ENCODE data around the gene DNAAF3.
"Not testable (repeated sequence)": the region's sequence is repeated elsewhere in the genome, so short reads cannot be mapped to it uniquely, and the experiment has no call there.

Gene DNAAF3

DNA sequence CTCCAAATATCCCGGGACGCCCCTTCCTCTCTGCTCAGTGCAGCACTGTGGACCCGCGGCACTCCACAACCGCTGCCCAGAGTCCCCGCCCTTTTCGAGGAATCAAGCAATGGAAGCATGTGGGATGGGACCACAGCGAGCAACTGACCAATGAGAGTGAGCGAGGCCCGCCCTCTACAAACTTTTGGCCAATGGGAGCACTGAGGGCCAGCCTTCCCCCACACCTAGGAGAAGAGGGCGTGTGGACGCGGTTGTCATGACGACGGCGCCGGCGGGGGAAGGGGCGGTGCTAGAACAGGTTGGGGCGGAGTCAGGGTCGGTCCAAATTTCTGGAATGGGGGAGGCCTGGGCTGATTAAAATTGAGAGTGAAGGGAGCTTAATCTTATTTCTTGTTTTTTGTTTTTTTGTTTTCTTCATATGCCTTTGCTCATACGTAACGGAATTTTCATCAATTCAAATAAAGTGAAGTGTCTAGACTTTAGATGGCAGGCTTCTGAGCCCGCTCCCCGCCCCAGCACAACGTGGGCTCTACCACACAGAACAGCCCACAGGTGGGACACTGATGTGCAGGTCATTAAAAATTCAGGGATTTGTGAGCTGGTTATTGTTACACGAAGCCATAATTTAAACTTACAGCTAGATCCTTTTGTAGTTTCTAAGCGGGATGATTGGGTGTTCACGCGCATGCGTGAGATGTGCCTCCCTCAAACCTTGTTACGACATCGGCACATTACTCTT lies at the start of gene DNAAF3:
TSS of gene DNAAF3 (minus strand) at position 84 of the 739 bp plus-strand sequence. CDS start 200 bp downstream, outside the sequence.
- Histone ChIP-seq H3K4me3 (ENCODE audit: low read depth, low read length) (peak within 1 kb of the TSS; percentile 67), H3K9me3 (ENCODE audit: control insufficient read depth, insufficient read depth, low read depth, low read length) (no peaks in the 10 kb centered on the region), H3K4me1 (ENCODE audit: control insufficient read depth, insufficient read depth, low read length) (no peaks in the 10 kb centered on the region; the same call in 1 of the 2 replicates), H3K27ac (ENCODE audit: low read depth, low read length) (peak within 1 kb of the TSS; percentile 93), H3K9ac (ENCODE audit: low read length) (peak within 1 kb of the TSS; percentile 88), H3K36me3 (ENCODE audit: control insufficient read depth, insufficient read depth, low read length) (no peaks in the 10 kb centered on the region), H3K27me3 (ENCODE audit: control insufficient read depth, insufficient read depth, low read length) (peaks cover 50% of the 10 kb centered on the region)

GRCh38 chr19:55213547-55213946 lies 47.1 kb upstream of the DNAAF3 start:
- no peak overlapping the region for H3K27ac ChIP-seq (ENCODE audit: low read depth, low read length)
- H3K4me1 ChIP-seq (ENCODE audit: control insufficient read depth, insufficient read depth, low read length) = 0 out of 2 replicates have a peak, but pooled peaks cover 2% of the 10 kb centered on the region
- no peaks in the 10 kb centered on the region for H3K36me3 ChIP-seq (ENCODE audit: control insufficient read depth, insufficient read depth, low read length)
- H3K9ac ChIP-seq (ENCODE audit: low read length) = no peak overlapping the region
- H3K9me3 ChIP-seq (ENCODE audit: control insufficient read depth, insufficient read depth, low read depth, low read length) = peaks cover 9% of the 10 kb centered on the region; the same call in 1 of the 2 replicates
- no peak overlapping the region for H3K4me3 ChIP-seq (ENCODE audit: low read depth, low read length)
- H3K27me3 ChIP-seq (ENCODE audit: control insufficient read depth, insufficient read depth, low read length) = no peaks in the 10 kb centered on the region

GRCh38 chr19:55212447-55212846 lies 46.0 kb upstream of the DNAAF3 start:
- Histone ChIP-seq H3K9ac (ENCODE audit: low read length) (no peak overlapping the region), H3K27me3 (ENCODE audit: control insufficient read depth, insufficient read depth, low read length) (no peaks in the 10 kb centered on the region), H3K9me3 (ENCODE audit: control insufficient read depth, insufficient read depth, low read depth, low read length) (peaks cover 9% of the 10 kb centered on the region; the same call in 1 of the 2 replicates), H3K36me3 (ENCODE audit: control insufficient read depth, insufficient read depth, low read length) (no peaks in the 10 kb centered on the region), H3K4me3 (ENCODE audit: low read depth, low read length) (no peak overlapping the region), H3K27ac (ENCODE audit: low read depth, low read length) (no peak overlapping the region), H3K4me1 (ENCODE audit: control insufficient read depth, insufficient read depth, low read length) (0 out of 2 replicates have a peak, but pooled peaks cover 2% of the 10 kb centered on the region)

- Histone ChIP-seq H3K4me1 (ENCODE audit: control insufficient read depth, insufficient read depth, low read length) (no peaks in the 10 kb centered on the region; the same call in 1 of the 2 replicates), H3K27ac (ENCODE audit: low read depth, low read length) (no peak overlapping the region), H3K36me3 (ENCODE audit: control insufficient read depth, insufficient read depth, low read length) (no peaks in the 10 kb centered on the region), H3K9me3 (ENCODE audit: control insufficient read depth, insufficient read depth, low read depth, low read length) (peaks cover 9% of the 10 kb centered on the region; the same call in 1 of the 2 replicates), H3K9ac (ENCODE audit: low read length) (no peak overlapping the region), H3K4me3 (ENCODE audit: low read depth, low read length) (no peak overlapping the region), H3K27me3 (ENCODE audit: control insufficient read depth, insufficient read depth, low read length) (peaks cover under 1% of the 10 kb centered on the region; the same call in 1 of the 2 replicates)
Measured at GRCh38 chr19:55209693-55210472, 43.5 kb upstream of the DNAAF3 start.

DNA sequence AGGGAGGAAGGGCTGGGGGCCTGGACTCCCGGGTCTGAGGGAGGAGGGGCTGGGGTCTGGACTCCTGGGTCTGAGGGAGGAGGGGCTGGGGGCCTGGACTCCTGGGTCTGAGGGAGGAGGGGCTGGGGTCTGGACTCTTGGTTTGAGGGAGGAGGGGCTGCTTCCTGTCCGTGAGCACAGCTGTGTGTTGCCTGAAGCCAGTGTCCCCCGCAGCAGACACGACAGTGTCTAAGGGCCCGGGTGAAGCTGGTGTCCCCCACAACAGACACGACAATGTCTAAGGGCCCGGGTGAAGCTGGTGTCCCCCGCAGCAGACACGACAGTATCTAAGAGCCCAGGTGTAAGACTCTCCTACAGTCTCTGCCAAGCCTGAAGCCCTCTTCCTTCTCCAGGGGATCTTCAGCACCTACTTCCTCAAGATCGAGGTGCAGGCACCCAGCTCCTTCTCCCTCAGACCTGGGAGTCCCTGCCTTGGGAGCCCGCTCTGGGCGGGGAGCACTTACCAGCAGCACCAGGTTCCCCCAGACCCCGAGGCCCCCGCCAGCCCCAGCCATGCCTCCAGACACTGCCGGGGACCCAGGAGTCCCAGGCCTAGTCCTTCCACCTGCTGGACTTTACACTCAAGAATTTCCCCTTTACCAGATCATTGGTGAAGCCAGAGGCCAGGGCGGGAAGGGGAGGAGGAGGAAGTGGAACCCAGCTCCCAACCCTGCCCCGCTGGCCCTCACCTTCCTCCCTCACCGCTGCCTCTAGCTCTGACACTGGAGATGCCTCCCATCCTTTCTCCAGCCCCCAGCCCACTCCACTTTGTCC lies 42.7 kb upstream of the DNAAF3 start, which contains the start of gene PTPRH:
TSS of gene PTPRH (minus strand) at position 622 of the 813 bp plus-strand sequence. CDS start at position 554, 68 bp downstream.
- no peak within 1 kb of the TSS for H3K4me3 ChIP-seq (ENCODE audit: low read depth, low read length)
- peaks cover 9% of the 10 kb centered on the region; the same call in 1 of the 2 replicates for H3K9me3 ChIP-seq (ENCODE audit: control insufficient read depth, insufficient read depth, low read depth, low read length)
- no peaks in the 10 kb centered on the region for H3K36me3 ChIP-seq (ENCODE audit: control insufficient read depth, insufficient read depth, low read length)
- no peaks in the 10 kb centered on the region; the same call in 1 of the 2 replicates for H3K4me1 ChIP-seq (ENCODE audit: control insufficient read depth, insufficient read depth, low read length)
- H3K27me3 ChIP-seq (ENCODE audit: control insufficient read depth, insufficient read depth, low read length) = peaks cover 2% of the 10 kb centered on the region; the same call in 1 of the 2 replicates
- no peak within 1 kb of the TSS for H3K9ac ChIP-seq (ENCODE audit: low read length)
- H3K27ac ChIP-seq (ENCODE audit: low read depth, low read length) = no peak within 1 kb of the TSS

GRCh38 chr19:55206664-55207500 lies 40.5 kb upstream of the DNAAF3 start:
- H3K27ac ChIP-seq (ENCODE audit: low read depth, low read length) = no peak overlapping the region
- H3K9me3 ChIP-seq (ENCODE audit: control insufficient read depth, insufficient read depth, low read depth, low read length) = no peaks in the 10 kb centered on the region
- H3K9ac ChIP-seq (ENCODE audit: low read length) = no peak overlapping the region
- peak overlapping the region; percentile 21 for H3K4me3 ChIP-seq (ENCODE audit: low read depth, low read length)
- peaks cover 2% of the 10 kb centered on the region; the same call in 1 of the 2 replicates for H3K27me3 ChIP-seq (ENCODE audit: control insufficient read depth, insufficient read depth, low read length)
- no peaks in the 10 kb centered on the region for H3K36me3 ChIP-seq (ENCODE audit: control insufficient read depth, insufficient read depth, low read length)
- H3K4me1 ChIP-seq (ENCODE audit: control insufficient read depth, insufficient read depth, low read length) = no peaks in the 10 kb centered on the region; the same call in 1 of the 2 replicates

DNA sequence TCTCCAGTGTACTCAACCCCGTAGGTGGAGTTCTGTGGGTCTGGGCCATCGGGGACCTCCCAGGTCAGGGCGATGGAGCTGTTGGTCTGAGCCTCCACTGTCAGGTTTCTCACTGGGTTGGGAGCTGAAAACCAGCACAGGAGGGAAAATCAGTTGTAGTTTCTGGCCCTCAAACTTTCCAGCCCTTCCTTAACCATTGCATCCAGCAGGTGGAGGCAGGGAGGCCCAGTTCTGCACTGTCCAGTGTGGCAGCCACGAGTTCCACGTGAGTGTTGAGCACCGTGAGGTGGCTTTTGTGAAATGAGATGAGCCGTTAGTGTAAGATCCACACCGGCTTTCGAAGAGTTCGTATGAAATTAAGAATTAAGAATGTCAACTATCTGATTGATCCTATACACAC lies 35.8 kb upstream of the DNAAF3 start:
- not testable (repeated sequence) for H3K36me3 ChIP-seq (ENCODE audit: control insufficient read depth, insufficient read depth, low read length); H3K9me3 ChIP-seq (ENCODE audit: control insufficient read depth, insufficient read depth, low read depth, low read length); H3K4me1 ChIP-seq (ENCODE audit: control insufficient read depth, insufficient read depth, low read length); H3K9ac ChIP-seq (ENCODE audit: low read length); H3K4me3 ChIP-seq (ENCODE audit: low read depth, low read length); H3K27ac ChIP-seq (ENCODE audit: low read depth, low read length)
- peaks cover 11% of the 10 kb centered on the region; the same call in 1 of the 2 replicates for H3K27me3 ChIP-seq (ENCODE audit: control insufficient read depth, insufficient read depth, low read length)

GRCh38 chr19:55199620-55200204 lies 33.3 kb upstream of the DNAAF3 start:
- Histone ChIP-seq H3K9me3 (ENCODE audit: control insufficient read depth, insufficient read depth, low read depth, low read length) (no peaks in the 10 kb centered on the region), H3K9ac (ENCODE audit: low read length) (no peak overlapping the region), H3K4me3 (ENCODE audit: low read depth, low read length) (no peak overlapping the region), H3K27me3 (ENCODE audit: control insufficient read depth, insufficient read depth, low read length) (peaks cover 8% of the 10 kb centered on the region; the same call in 1 of the 2 replicates), H3K36me3 (ENCODE audit: control insufficient read depth, insufficient read depth, low read length) (no peaks in the 10 kb centered on the region), H3K27ac (ENCODE audit: low read depth, low read length) (no peak overlapping the region), H3K4me1 (ENCODE audit: control insufficient read depth, insufficient read depth, low read length) (no peaks in the 10 kb centered on the region)

DNA sequence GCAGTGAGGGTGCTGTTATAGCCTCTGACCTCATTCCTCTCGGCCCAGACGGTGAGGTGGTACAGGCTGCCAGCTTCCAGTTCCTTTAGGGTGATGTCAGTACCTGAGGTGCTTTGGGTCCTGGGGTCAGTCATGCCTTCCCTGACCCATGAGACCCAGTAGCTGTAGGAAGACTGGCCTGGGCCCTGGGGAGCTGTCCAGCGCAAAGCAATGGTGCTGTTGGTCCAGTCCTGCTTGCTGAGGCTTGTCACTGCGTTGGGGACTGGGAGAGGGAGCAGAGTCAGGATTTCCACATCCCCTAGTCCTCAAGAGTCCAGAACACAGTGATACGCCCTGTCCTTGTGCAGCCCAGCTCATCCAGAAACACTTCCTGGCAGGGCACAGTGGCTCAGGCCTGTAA lies 32.2 kb upstream of the DNAAF3 start:
- no peaks in the 10 kb centered on the region for H3K9me3 ChIP-seq (ENCODE audit: control insufficient read depth, insufficient read depth, low read depth, low read length)
- no peak overlapping the region for H3K9ac ChIP-seq (ENCODE audit: low read length)
- no peak overlapping the region for H3K27ac ChIP-seq (ENCODE audit: low read depth, low read length)
- no peak overlapping the region for H3K4me3 ChIP-seq (ENCODE audit: low read depth, low read length)
- no peaks in the 10 kb centered on the region for H3K4me1 ChIP-seq (ENCODE audit: control insufficient read depth, insufficient read depth, low read length)
- H3K36me3 ChIP-seq (ENCODE audit: control insufficient read depth, insufficient read depth, low read length) = no peaks in the 10 kb centered on the region
- H3K27me3 ChIP-seq (ENCODE audit: control insufficient read depth, insufficient read depth, low read length) = peaks cover 8% of the 10 kb centered on the region; the same call in 1 of the 2 replicates
